Tibial artery (tissue), 4 donors: Measurements from ENCODE around the gene EOLA1.
A peak's percentile ranks its signal among the peaks of the same experiment; 100 is the strongest.
"Not testable (repeated sequence)": the region's sequence is repeated elsewhere in the genome, so short reads cannot be mapped to it uniquely, and the experiment has no call there.

Source experiments
- DNase-seq, 2 donors: peaks; one replicate each; pipeline ENCODE4 v3.0.0-alpha.2; 2019
- H3K27ac ChIP-seq, 2 donors: fragments of 200-600 bp; sonication (generic) in 1 of 2; 1 replicate in 1 of 2; 2 replicates in 1 of 2; pipeline ENCODE4 v1.5.1; 2018 to 2019; ENCODE audit warnings: mild to moderate bottlenecking in 1 of 2
- H3K27me3 ChIP-seq, 2 donors: fragments of 200-600 bp; sonication (generic) in 1 of 2; one replicate each; pipeline versions ENCODE4 v1.5.1 to v1.6.0; 2016 to 2019
- H3K36me3 ChIP-seq, 3 donors: fragments of 200-600 bp; sonication (generic) in 2 of 3; one replicate each; pipeline ENCODE4 v1.5.1; 2016 to 2019; ENCODE audit warnings: mild to moderate bottlenecking in 2 of 3
- H3K4me1 ChIP-seq, 4 donors: fragments of 200-600 bp; sonication (generic) in 2 of 4; 1 replicate in 3 of 4; 2 replicates in 1 of 4; pipeline ENCODE4 v1.5.1; 2016 to 2019
- H3K4me3 ChIP-seq, 2 donors: fragments of 200-600 bp; sonication (generic) in 1 of 2; 1 replicate in 1 of 2; 2 replicates in 1 of 2; pipeline ENCODE4 v1.5.1; 2018 to 2019; ENCODE audit warnings: mild to moderate bottlenecking in 2 of 2
- H3K9me3 ChIP-seq, 3 donors: fragments of 200-600 bp; sonication (generic) in 1 of 3; one replicate each; pipeline ENCODE4 v1.5.1; 2016 to 2019
- intact Hi-C: fragments of 100-400 bp; cut with DNase I; formaldehyde crosslinking; loops from one replicate; pipeline ENCODE4 v1.15.0; 2023; ENCODE audit warnings: low total_unique reads
- TF ChIP-seq, protein P1 (sequence below), 2 experiments: fragments of 200-600 bp in 1 of 2; fragments of 450-650 bp in 1 of 2; IDR thresholded peaks; one replicate each; pipeline ENCODE4 v1.5.1; 2017 to 2019; ENCODE audit warnings: antibody characterized with exemption in 2 of 2, mild to moderate bottlenecking in 1 of 2, moderate library complexity in 1 of 2

The EOLA1 gene

DNA sequence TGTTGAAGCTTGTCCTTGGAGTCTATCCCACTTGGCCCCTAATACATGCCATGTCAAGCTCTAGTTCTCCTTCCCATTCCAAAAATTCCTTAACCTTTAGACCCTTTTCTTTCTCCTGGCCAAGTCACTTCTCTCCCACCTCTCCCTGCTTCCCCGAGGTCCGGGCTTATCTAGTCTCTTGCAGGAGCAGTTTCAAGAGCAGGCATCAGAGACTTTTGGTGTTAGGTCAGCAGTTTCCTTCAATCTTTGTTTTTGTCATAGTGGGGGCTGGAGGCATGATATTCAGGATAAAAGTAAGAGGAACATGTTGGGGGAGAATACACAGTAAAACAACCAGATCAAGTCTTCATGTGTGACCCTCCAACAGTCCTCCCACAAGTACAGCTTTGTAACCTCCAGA, 24.2 kb upstream of the EOLA1 start:
- DNase-seq: no peak
- Histone ChIP-seq H3K27me3 (no peaks in the 10 kb centered on the region), H3K4me1 (no peaks in the 10 kb centered on the region), H3K27ac (no peak overlapping the region), H3K9me3 (no peaks in the 10 kb centered on the region), H3K36me3 (no peaks in the 10 kb centered on the region), H3K4me3 (no peak overlapping the region)
- TF ChIP-seq, protein P1, sequence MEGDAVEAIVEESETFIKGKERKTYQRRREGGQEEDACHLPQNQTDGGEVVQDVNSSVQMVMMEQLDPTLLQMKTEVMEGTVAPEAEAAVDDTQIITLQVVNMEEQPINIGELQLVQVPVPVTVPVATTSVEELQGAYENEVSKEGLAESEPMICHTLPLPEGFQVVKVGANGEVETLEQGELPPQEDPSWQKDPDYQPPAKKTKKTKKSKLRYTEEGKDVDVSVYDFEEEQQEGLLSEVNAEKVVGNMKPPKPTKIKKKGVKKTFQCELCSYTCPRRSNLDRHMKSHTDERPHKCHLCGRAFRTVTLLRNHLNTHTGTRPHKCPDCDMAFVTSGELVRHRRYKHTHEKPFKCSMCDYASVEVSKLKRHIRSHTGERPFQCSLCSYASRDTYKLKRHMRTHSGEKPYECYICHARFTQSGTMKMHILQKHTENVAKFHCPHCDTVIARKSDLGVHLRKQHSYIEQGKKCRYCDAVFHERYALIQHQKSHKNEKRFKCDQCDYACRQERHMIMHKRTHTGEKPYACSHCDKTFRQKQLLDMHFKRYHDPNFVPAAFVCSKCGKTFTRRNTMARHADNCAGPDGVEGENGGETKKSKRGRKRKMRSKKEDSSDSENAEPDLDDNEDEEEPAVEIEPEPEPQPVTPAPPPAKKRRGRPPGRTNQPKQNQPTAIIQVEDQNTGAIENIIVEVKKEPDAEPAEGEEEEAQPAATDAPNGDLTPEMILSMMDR (IDR thresholded peaks at IDR 0.05): no peak
- intact Hi-C loops: no loop called here

DNA sequence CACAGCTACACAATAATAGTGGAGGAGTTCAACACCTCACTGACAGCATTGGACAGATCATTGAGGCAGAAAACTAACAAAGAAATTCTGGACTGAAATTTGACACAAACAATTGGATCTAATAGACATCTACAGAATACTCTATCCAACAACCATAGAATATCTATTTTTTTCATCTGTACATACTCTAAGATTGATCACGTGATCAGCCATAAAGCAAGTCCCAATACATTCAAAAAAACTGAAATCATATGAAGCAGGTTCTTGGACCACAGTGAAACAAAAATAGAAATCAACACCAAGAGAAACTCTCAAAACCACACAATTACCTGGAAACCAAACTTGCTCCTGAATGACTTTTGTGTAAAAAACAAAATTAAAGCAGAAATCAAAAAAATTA, 23.5 kb upstream of the EOLA1 start:
- Histone ChIP-seq H3K27ac (no peak overlapping the region), H3K27me3 (no peaks in the 10 kb centered on the region), H3K4me1 (no peaks in the 10 kb centered on the region), H3K9me3 (no peaks in the 10 kb centered on the region), H3K4me3 (no peak overlapping the region), H3K36me3 (no peaks in the 10 kb centered on the region)
- intact Hi-C loops: no loop called here
- DNase-seq: no peak
- TF ChIP-seq, protein P1 (IDR thresholded peaks at IDR 0.05): no peak

DNA sequence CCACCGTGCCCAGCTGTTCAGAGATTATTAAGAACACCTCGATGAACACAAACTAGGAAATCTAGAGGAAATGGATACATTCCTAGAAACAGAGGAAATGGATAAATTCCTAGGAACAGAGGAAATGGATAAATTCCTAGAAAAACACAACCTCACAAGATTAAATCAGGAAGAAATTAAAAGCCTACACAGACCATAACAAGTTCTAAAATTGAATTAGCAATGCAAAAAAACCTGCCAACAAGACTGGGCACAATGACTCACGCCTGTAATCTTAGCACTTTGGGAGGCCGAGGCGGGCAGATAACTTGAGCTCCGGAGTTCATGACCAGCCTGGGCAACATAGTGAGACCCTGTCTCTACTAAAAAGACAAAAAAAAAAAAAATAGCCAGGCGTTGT, 22.6 kb upstream of the EOLA1 start:
- H3K36me3 ChIP-seq: no peaks in the 10 kb centered on the region
- no peak for DNase-seq
- H3K4me1 ChIP-seq: no peaks in the 10 kb centered on the region
- H3K4me3 ChIP-seq: no peak overlapping the region
- intact Hi-C loops: no loop called here
- TF ChIP-seq, protein P1 (IDR thresholded peaks at IDR 0.05): no peak
- no peaks in the 10 kb centered on the region for H3K27me3 ChIP-seq
- H3K27ac ChIP-seq: no peak overlapping the region
- H3K9me3 ChIP-seq: no peaks in the 10 kb centered on the region

DNA sequence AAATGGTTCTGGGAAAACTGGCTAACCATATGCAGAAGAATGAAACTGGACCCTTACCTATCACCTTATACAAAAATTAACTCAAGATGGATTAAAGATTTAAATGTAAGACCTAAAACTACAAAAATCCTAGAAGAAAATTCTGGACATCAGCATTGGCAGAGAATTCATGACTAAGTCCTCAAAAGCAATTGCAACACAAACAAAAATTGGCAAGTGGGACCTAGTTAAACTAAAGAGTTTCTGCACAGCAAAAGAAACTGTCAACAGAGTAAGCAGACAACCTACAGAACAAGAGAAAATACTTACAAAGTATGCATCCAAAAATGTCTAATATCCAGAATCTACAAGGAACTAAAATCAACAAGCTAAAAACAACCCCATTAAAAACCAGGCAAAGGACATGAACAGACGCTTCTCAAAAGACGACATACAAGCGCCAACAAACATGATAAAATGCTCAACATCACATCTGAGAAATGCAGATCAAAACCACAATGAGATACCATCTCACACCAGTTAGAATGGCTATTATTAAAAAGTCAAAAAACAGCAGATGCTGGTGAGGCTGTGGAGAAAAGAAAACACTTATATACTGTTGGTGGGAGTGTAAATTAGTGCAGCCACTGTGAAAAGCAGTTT, 20.1 kb upstream of the EOLA1 start:
- not testable (repeated sequence) for H3K4me3 ChIP-seq

DNA sequence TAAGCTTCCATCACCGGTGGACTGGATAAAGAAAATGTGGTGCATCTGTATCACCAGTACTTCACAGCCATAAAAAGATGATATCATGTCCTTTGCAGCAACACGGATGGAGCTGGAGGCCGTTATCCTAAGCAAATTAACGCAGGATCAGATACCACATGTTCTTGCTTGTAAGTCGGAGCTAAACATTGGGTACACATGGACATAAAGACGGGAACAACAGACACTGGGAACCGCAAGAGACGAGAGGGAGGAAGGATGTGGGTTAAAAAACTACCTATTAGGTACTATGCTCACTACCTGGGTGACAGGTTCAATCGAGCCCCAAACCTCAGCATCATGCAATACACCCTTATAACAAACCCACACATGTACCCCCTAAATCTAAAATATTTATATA, 19.4 kb upstream of the EOLA1 start:
- TF ChIP-seq, protein P1 (IDR thresholded peaks at IDR 0.05): no peak
- Histone ChIP-seq H3K9me3 (no peaks in the 10 kb centered on the region), H3K4me3 (no peak overlapping the region), H3K36me3 (no peaks in the 10 kb centered on the region), H3K4me1 (peaks cover 0 to 4% (median 1%) of the 10 kb centered on the region in 4 donors), H3K27ac (no peak overlapping the region), H3K27me3 (no peaks in the 10 kb centered on the region)
- intact Hi-C loops: no loop called here
- no peak for DNase-seq

More for the DNA sequence above, 20.1 kb upstream of the EOLA1 start:
- intact Hi-C loops, H3K4me1 ChIP-seq, H3K36me3 ChIP-seq, H3K9me3 ChIP-seq, H3K27ac ChIP-seq, DNase-seq, H3K27me3 ChIP-seq: not testable (repeated sequence)

DNA sequence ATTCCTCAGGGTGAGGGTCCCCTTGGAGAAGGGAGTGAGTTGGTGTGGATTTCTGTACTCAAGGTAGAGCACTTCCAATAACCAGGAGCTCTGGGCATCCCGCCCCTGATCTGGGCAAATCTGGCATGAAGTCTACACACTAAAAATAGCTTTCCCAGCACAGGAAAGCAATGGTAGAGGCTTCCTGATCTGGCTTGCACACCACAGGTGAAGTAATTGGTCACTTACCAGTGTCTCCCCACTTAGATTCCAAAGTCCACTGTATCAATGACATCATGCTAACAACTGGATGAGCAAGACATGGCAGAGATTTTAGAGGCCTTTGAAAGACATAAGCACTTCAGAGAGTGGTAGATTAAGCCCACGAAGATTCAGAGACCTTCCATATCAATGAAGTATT, 17.9 kb upstream of the EOLA1 start:
- Histone ChIP-seq H3K36me3 (no peaks in the 10 kb centered on the region), H3K4me3 (no peak overlapping the region), H3K4me1 (peaks cover 0 to 4% (median 1%) of the 10 kb centered on the region in 4 donors), H3K27me3 (no peaks in the 10 kb centered on the region), H3K27ac (no peak overlapping the region), H3K9me3 (no peaks in the 10 kb centered on the region)
- DNase-seq: no peak
- TF ChIP-seq, protein P1 (IDR thresholded peaks at IDR 0.05): no peak
- intact Hi-C loops: no loop called here

DNA sequence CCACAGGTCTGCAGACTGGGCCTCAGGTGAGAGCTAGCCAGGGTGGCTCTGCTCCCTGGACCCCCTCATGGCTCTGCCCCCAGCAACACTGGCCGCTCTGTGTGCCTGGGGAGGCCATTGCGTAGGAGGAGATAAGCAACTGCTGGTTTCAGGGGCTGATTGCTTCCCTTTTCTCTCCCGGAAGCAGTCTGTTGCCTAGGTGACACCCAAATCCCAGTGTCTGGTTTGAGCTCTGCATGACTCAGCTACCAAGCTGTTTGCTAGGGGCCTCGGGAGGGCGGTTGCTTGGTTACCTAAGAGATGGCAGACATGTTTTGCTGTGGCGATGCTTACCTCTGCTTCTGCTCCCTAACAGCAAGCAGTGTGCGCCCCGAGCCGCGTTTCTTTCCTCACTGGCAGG, 15.4 kb upstream of the EOLA1 start:
- H3K4me1 ChIP-seq, H3K4me3 ChIP-seq, H3K36me3 ChIP-seq, H3K27ac ChIP-seq, H3K27me3 ChIP-seq, intact Hi-C loops, H3K9me3 ChIP-seq: not testable (repeated sequence)
- peak in 1 of 2 donors; percentile 29 for DNase-seq

DNA sequence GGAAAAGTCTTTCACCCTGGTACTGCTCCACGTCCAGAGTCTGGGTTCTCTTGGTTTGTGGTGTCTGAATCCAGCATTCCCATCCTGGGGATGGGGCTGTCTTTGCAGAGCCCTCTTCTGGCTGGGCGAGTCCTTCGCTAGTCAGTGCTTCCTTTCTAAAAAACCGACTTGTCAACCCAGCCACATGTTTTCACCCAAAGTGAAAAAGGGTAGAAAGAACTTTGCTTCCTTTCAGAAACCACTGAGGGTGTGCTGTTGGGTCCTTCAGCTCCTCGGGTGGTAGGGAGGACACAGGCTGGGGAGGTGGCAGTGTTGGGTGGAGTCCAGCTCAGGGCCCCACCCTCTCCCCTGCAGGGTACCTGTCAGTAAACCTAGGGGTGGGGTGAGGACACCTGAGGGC, 14.9 kb upstream of the EOLA1 start:
- intact Hi-C loops, DNase-seq, H3K9me3 ChIP-seq, H3K4me3 ChIP-seq, H3K36me3 ChIP-seq, H3K27me3 ChIP-seq, H3K4me1 ChIP-seq: not testable (repeated sequence)
- H3K27ac ChIP-seq: peak overlapping the region; percentile 37 to 51

DNA sequence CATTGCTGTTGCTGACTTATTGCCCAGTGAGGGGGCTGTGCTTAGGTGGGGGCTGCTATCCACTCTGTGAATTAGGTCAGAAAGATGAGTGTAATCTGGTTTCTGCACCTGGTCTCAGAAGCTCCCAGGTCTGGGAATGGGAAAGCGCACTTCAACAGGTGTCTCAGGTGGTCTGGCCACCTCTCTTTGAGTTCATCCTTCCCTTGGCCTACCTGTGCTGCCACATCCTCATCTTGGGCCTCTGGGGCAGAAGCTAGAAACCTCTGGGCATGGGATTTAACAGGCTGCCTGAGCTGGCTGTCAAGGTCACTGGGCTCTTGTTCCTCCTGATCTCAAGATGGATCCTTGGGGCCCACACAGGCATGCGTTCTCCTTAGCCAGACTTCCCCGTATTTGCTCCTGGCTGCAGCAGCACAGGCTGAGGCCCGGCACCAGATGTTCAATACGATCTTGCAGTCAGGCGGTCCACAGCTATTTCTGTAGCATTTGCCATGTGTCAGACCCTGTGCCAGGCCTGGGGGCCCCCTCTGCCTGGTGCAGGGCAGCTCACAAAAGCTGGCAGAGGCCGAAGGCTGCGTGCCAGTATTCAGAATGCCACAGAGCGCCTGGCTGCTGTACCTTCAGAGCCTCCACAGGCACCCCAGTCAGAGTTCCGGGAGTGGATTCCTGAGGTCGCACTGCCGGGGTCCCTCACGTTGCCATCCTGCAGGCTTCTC, 14.3 kb upstream of the EOLA1 start:
- H3K4me3 ChIP-seq, H3K27me3 ChIP-seq, DNase-seq, H3K36me3 ChIP-seq, H3K9me3 ChIP-seq, intact Hi-C loops, H3K4me1 ChIP-seq: not testable (repeated sequence)
- peak overlapping the region; percentile 37 to 51 for H3K27ac ChIP-seq
